GM19193 (cell line): ENCODE measurements around the gene VPS33A.

ENCODE experiments used
- POLR2A ChIP-seq: IDR thresholded peaks from 4 replicates; pipeline ENCODE4 v1.6.1; 2011; ENCODE audit not compliant: insufficient read depth, insufficient read length; ENCODE audit errors: extremely low read depth

The VPS33A gene

DNA sequence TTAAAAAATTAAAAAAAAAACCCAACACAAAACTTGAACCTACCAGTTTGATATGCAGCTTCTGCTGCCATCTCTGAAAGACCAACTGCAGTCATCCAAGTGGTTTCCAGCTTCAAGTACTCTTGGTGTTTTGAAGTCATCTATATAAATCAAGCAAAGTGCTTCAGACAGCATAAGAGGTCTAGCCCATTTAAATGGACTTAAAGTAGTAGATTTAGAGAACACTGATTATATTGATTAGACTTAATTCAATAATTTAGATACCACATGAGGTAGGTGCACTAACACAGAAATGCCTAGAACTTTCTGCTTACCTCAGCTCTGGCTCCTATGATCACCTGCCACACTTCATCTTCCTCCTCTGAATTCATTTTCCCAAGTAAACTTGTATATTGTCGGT lies 49.8 kb downstream of the VPS33A start:
- no peak for TF ChIP-seq POLR2A

DNA sequence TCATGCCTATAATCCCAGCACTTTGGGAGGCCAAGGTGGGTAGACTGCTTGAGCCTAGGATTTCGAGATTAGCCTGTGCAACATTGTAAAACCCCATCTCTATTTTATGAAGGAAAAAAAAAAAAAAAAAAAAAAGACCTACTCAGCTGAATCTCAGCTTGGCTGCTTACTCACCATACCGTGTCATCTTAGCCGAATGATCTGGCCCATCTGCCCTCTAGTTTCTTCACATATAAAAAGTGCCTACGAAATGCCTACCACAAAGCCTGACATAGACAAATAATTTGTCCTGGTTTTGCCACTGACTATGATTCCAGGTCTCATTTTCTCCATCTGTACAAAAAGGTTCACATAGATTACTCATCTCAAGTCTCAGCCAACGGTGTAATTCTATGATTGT lies 50.5 kb downstream of the VPS33A start:
- no peak for TF ChIP-seq POLR2A

DNA sequence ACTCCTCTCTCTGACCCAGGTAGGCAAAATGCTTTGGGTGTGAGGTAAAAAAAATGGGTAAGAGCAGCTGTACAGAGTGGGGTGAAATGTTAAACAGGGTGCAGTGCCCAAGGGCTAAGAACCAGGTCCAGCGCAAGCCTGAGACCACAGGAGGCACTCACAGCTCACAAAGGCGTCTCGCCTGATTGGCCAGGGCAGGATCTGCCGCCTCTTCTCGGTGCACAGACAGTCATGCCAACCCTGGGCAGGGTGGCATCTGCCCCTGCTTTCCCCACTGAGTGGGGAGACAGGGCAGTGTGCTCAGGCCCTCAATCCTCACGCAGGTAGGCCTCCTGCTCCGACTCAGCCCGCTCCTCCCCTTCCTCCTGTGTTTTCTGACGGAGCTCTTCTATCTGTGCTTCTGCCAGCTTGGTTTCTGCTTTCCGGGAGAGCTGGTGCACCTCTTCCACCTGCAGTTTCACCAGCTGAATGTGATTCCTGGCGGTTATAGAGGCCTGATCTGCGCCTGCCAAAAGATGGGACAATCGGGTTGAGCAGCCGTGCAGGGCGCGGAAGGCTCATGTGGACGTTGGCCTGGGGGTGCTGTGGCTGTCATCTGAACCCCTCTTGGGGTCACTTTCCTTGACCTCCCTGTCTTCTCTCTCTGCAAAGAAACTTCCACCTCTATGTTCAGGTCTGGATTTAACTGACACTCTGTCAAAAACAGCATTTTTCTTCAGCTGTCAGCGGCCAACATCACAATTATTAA lies 58.0 kb downstream of the VPS33A start:
- no peak for TF ChIP-seq POLR2A

DNA sequence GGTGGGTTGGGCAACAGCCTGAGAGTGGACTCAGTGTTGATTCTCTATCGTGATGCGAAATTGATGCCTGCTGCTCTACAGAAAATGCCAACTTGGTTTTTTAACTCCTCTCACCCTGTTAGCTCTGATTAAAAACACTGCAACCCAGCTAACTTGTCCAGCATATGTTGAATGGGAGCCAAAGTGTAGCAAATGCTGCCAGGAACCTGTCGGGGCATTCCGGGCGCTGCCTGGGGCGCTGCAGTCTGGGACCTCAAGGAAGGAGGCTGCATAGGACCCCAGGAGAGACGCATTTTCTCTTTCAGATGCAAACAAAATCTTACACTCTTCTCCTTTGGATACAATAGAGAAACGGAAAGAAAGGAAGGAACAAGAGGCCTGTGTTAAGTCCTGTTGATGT lies 58.9 kb downstream of the VPS33A start:
- TF ChIP-seq POLR2A: no peak

DNA sequence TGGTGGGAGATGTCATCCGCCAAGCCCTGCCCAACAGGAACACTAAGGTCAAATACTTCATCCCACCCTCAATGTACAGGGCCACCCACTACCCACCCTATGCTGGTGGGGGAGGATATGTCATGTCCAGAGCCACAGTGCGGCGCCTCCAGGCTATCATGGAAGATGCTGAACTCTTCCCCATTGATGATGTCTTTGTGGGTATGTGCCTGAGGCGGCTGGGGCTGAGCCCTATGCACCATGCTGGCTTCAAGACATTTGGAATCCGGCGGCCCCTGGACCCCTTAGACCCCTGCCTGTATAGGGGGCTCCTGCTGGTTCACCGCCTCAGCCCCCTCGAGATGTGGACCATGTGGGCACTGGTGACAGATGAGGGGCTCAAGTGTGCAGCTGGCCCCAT lies 59.3 kb downstream of the VPS33A start:
- TF ChIP-seq POLR2A: no peak

DNA sequence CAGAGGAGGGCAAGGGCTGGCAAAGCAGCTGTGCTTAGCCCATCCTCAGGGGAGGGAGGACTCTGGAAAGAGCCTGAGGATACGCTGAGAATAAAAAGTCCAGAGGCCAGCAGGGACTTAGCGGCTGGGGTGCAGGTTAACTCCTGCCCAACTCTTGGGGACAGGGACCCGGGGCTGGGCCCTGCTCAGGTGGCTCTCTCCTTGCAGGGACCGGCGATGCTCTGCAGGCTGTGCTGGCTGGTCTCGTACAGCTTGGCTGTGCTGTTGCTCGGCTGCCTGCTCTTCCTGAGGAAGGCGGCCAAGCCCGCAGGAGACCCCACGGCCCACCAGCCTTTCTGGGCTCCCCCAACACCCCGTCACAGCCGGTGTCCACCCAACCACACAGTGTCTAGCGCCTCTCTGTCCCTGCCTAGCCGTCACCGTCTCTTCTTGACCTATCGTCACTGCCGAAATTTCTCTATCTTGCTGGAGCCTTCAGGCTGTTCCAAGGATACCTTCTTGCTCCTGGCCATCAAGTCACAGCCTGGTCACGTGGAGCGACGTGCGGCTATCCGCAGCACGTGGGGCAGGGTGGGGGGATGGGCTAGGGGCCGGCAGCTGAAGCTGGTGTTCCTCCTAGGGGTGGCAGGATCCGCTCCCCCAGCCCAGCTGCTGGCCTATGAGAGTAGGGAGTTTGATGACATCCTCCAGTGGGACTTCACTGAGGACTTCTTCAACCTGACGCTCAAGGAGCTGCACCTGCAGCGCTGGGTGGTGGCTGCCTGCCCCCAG lies 60.0 kb downstream of the VPS33A start:
- no peak for TF ChIP-seq POLR2A

DNA sequence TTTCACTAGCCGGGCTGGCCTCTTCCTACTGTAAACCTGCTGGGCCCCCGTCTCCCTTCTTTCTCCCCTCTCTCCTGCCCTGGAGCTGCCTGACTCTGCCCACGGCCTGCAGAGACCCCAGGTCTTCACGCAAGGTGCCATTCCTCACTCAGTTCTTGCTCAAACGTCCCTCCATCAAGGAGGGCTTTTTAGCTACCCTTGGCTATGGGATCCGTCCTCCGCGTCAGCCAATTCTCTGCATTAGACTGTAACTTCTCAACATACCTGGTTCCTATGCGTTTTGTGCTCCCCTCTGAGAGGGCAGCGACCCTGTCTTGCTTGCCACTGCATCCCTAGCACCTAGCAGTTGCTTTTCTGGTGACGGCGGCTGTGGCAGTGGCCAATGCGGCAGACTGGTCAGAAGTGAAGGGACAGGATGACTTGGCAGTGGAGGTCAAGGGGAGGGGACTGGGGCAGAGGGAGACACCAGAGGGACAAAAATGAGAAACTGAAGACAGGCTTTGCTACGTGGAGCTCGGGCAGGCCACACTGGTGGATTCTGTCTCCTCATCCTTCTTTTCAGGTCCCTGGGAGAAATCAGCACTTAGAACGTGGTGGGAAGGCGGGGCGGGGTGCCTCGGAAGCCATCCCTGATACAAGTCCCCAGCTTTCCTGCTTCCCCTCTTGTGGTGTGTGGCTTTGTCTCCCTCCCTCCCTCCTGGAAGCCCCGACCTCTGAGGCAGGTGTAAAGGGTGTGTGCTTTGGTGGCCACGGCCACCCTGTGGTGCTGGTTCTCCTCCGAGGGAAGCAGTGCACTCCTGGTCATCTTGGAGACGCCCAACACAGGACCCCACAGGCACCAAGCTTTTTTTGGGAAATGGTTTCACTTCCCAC lies 61.0 kb downstream of the VPS33A start:
- no peak for TF ChIP-seq POLR2A

DNA sequence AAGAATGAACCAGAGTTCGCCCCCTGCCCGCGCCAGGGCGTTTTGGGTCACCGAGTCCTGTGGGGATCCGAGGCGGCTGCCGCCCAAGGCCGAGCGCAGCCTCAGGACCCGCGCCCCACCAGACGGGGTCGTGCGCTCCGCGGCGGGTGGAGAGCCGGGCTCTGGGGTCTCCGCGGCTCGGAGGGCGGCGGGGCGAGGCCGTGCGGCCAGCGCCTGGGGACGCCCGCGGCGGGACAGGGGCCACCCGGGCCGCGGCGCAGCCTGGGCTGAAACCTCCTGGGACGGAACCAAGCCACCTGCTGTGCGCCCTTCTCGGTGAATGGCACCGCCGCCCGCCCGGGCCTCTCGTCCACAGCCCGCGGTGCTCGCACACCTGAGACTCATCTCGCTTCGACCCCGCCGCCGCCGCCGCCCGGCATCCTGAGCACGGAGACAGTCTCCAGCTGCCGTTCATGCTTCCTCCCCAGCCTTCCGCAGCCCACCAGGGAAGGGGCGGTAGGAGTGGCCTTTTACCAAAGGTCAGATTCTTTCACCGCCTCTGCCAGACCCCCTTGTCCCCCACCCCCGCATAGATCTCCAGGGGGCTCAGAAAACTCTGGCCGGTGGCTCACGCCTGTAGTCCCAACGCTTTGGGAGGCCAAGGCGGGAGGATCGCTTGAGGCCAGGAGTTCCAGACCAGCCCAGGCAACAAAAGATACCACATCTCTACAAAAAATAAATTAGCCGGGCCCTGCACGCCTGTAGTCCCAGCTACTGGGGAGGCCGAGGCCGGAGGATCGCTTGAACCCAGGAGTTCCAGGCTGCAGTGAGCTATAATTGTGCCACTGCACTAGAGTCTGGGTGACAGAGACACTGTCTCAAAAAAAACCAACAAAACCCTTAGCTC lies 61.9 kb downstream of the VPS33A start:
- no peak for TF ChIP-seq POLR2A

DNA sequence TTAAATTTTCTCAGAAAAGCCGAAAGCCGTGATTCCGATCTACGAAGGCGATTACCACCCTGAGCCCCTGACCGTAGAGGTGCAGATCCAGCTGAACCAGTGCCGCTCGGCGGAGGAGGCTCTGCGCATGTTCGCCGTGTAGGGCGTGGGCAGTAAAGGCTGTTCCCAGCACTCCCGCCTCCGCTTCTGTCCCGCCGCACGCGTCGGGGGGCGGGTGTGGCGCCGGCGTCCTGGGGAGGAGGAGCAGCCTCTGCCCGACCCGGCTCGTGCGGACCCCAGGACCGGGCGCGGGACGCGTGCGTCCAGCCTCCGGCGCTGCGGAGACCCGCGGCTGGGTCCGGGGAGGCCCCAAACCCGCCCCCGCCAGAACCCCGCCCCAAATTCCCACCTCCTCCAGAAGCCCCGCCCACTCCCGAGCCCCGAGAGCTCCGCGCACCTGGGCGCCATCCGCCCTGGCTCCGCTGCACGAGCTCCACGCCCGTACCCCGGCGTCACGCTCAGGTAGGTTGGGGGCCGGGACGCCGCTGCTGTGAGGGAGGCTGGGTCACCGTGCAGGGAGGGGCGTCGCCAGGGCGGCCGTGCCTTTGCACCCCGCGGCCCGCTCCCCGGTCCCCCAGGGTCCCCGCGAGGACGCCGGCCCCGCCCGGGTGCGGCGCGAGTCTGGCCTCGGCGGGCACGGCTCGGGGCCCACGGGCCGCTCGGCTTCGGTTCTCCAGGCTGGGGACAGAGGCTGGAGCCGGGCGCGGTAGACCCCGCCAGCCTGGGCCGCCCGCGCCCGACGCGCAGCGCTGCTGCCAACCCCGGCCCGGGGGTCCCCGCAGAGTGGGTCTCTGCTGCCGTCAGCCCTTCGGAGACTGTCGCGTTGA lies 62.8 kb downstream of the VPS33A start, which contains the start of gene B3GNT4:
TSS of gene B3GNT4 (plus strand) at position 409 of the 866 bp plus-strand sequence. CDS start 910 bp downstream, outside the sequence.
- TF ChIP-seq POLR2A: no peak

DNA sequence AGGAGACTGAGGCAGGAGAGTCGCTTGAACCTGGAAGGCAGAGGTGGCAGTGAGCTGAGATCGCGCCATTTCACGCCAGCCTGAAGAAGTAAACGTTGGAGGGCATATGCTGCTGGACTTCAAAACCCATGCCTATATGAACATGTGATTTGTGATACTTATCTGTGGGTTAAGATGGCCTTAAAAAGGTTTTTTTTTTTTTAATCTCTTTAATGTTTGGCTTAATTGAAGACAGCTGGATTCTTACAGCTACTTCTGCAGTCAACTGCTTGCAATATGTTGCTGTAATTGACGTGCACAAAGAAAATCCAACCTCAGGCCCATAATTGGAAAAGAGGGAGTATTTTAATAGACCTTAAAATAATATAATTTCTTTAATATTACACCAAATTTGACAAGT lies 64.3 kb downstream of the VPS33A start:
- TF ChIP-seq POLR2A: no peak

DNA sequence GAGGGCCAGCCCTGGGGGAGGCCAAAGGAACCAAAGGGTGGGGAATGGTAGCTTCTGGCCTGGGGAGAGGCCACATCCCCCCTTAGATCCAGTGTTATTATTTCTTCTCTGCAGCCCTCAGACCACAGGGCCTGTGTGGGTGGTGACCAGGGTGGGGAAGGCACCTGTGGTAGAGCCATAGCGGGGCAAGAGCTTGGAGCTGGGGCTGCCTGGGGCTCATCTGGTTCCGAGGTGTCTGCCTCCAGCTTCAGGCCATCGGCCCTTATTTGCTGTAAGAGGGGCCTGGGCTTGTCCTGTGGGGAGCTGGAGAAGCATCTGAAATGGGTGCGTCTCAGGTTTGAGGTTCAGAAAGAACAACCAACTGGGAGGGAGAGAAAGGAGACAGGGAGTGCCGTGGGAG lies 64.9 kb downstream of the VPS33A start:
- TF ChIP-seq POLR2A: no peak

DNA sequence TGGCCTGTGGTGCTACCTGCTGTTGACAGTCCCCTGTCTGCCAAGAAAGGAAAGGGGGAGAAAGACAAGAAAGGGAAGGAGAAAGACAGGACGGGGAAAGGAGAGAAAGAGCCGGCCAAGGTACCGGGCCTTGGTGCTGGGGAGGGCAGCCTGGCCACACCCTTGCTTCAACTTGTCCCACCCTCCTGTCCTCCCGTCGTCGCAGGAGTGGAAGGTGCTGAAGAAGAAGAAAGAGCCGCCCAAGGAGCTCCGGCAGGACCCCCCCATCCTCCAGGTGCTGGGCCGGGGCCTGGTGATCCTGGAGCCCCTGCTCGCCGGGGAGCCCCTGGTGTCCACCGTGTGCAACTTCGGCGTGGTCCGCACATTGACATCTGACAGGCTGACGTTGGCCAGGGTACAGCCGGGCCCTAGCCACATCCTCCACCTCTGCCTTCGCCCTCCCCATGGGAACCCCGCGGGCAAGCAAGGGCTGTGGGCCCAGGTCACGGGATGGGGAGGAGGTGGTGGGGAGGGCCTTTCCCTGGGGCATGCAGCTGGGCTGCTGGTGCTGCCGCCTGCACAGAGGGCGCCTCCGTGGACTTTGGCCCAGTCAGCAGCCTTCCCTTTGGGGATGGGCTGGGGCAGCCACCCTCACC lies 65.6 kb downstream of the VPS33A start:
- no peak for TF ChIP-seq POLR2A

DNA sequence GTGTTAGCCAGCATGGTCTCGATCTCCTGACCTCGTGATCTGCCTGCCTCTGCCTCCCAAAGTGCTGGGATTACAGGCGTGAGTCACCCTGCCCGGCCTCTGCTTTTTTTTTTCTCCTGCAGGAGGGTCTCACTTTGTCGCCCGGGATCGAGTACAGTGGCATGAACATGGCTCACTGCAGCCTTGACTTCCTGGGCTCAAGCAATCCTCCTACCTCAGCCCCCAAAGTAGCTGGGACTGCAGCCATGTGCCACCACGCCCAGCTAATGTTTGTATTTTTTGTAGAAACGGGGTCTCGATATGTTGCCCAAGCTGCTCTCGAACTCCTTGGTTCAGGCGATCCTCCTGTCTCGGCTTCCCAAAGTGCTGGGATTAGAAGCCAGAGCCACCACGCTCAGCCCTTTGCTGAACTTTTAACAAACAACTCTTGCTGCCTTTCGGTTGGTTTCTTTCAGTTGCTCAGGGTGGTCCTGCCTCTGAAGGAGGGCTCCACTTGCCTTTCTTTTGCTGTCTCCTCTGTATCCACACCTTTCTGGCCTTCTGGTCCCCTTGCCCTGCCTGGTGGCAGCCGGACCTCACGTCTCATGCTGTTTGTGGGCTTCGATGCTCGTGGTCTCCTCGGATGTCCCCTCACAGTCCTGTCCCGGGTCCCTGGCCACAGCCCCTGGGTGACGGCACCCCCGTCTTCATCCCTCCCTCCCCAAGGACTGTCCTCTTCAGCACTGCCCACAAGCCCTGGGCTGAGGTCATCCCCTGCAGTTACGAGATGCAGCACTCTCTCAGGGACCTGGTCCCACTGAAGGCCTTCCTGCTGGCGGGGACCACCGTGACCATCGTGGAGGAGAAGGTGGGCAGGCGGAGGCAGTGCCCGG lies 66.6 kb downstream of the VPS33A start:
- TF ChIP-seq POLR2A: no peak

DNA sequence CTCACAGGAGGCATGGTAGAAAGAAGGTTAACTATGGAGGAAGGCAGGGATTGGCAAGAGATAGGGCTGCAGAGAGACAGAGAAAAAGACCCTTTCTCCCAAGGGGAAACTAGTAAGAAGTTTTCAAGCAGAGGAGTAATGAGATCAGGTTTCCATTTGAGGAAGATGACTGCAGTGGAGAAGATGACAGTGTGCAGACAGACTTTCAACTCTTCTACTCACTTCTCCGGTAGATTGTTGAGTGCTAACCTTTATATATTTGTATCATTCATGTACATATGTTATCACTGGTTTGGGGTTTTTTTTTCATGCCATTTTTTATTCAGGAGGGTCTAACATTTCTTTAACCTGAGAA lies 68.7 kb downstream of the VPS33A start:
- TF ChIP-seq POLR2A: no peak
